ENCODE results near the gene BACH2. TPM values are rescaled to one million over a fixed set of nuclear protein-coding genes. Genes with fewer than 3 reads are reported as not detected.

The BACH2 gene
- total RNA-seq, 1 donor: 3.6 TPM

DNA sequence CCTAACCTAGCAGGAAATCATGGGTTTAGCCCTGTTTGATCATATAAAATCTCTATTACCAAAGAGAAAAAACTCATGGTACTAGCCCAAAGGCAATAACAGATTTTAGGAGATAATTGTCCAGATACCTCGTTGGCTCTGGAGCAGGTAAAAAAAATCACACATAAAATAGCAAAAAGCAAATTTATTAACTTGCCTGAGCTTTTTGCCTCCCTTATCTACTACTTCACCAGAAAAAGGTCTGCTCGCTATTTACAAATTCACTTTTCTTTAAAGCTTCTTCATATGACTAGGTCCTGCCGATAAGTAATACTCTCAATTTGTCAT lies 320.0 kb downstream of the BACH2 start:
- Histone ChIP-seq H3K4me3 (ENCODE audit: insufficient read depth, low read length) (no peak overlapping the region), H4K20me1 (ENCODE audit: insufficient read depth, low read length) (no peaks in the 10 kb centered on the region), H2AFZ (ENCODE audit: low read length) (no peak overlapping the region), H3K79me2 (ENCODE audit: insufficient read depth, low read length) (no peaks in the 10 kb centered on the region), H3K27me3 (ENCODE audit: insufficient read depth, low read length) (no peaks in the 10 kb centered on the region), H3K9me3 (ENCODE audit: low read depth, low read length) (no peaks in the 10 kb centered on the region), H3K36me3 (ENCODE audit: insufficient read depth, low read length) (no peaks in the 10 kb centered on the region), H3K27ac (ENCODE audit: low read depth, low read length) (no peak overlapping the region), H3K4me1 (ENCODE audit: insufficient read depth, low read length) (peaks cover 17% of the 10 kb centered on the region), H3K4me2 (ENCODE audit: insufficient read depth, low read length) (no peak overlapping the region)
- no peak for TF ChIP-seq CTCF (IDR thresholded peaks at IDR 0.05; ENCODE audit: extremely low read depth, low read depth, low read length)
- DNase-seq (ENCODE audit: insufficient read length, low spot score, missing footprints): no peak

DNA sequence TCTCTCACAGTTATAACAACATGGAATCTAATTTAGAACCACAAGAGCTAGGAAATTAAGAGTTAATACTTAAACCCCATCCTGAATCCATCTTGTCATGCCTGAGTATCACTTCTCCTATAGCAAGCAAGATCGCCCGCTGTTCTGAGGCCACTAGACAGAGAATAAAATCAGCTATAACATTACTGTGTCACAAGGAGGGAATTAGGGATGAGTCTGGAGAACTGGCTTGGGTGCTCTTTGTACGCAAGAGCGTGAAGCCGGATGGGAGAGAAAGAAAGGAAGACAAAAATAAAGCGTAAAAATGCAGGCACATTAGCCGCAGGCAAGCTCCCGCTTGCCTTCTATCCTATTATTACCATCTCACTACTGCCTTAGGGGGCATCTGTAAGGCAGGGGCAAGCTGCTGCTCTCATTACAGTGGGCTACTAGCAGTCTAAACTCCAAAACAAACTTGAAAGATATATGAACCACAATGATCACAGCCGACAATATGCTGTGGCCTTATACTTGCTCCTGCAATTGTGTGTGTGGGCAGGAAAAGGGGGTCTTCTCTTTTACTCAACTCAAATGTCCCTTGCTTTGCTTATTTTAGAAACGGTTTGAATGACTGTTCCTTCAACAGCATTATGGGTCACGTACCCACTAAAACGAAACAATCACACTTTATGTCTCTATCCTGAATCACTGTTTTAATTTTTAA lies 320.5 kb downstream of the BACH2 start:
- peaks cover 17% of the 10 kb centered on the region for H3K4me1 ChIP-seq (ENCODE audit: insufficient read depth, low read length)
- TF ChIP-seq CTCF (IDR thresholded peaks at IDR 0.05; ENCODE audit: extremely low read depth, low read depth, low read length): no peak
- H4K20me1 ChIP-seq (ENCODE audit: insufficient read depth, low read length): no peaks in the 10 kb centered on the region
- no peak overlapping the region for H2AFZ ChIP-seq (ENCODE audit: low read length)
- no peaks in the 10 kb centered on the region for H3K27me3 ChIP-seq (ENCODE audit: insufficient read depth, low read length)
- H3K36me3 ChIP-seq (ENCODE audit: insufficient read depth, low read length): no peaks in the 10 kb centered on the region
- H3K27ac ChIP-seq (ENCODE audit: low read depth, low read length): no peak overlapping the region
- H3K4me3 ChIP-seq (ENCODE audit: insufficient read depth, low read length): no peak overlapping the region
- no peak for DNase-seq (ENCODE audit: insufficient read length, low spot score, missing footprints)
- H3K79me2 ChIP-seq (ENCODE audit: insufficient read depth, low read length): no peaks in the 10 kb centered on the region
- H3K9me3 ChIP-seq (ENCODE audit: low read depth, low read length): no peaks in the 10 kb centered on the region
- no peak overlapping the region for H3K4me2 ChIP-seq (ENCODE audit: insufficient read depth, low read length)

- Histone ChIP-seq H2AFZ (ENCODE audit: low read length) (no peak overlapping the region), H3K4me2 (ENCODE audit: insufficient read depth, low read length) (no peak overlapping the region), H3K36me3 (ENCODE audit: insufficient read depth, low read length) (no peaks in the 10 kb centered on the region), H3K27me3 (ENCODE audit: insufficient read depth, low read length) (no peaks in the 10 kb centered on the region), H3K27ac (ENCODE audit: low read depth, low read length) (no peak overlapping the region), H3K79me2 (ENCODE audit: insufficient read depth, low read length) (no peaks in the 10 kb centered on the region), H4K20me1 (ENCODE audit: insufficient read depth, low read length) (no peaks in the 10 kb centered on the region), H3K4me3 (ENCODE audit: insufficient read depth, low read length) (no peak overlapping the region), H3K4me1 (ENCODE audit: insufficient read depth, low read length) (peaks cover 17% of the 10 kb centered on the region), H3K9me3 (ENCODE audit: low read depth, low read length) (no peaks in the 10 kb centered on the region)
- no peak for DNase-seq (ENCODE audit: insufficient read length, low spot score, missing footprints)
- no peak for TF ChIP-seq CTCF (IDR thresholded peaks at IDR 0.05; ENCODE audit: extremely low read depth, low read depth, low read length)
These were observed 321.3 kb downstream of the BACH2 start for GRCh38 chr6:89975366-89975765.

DNA sequence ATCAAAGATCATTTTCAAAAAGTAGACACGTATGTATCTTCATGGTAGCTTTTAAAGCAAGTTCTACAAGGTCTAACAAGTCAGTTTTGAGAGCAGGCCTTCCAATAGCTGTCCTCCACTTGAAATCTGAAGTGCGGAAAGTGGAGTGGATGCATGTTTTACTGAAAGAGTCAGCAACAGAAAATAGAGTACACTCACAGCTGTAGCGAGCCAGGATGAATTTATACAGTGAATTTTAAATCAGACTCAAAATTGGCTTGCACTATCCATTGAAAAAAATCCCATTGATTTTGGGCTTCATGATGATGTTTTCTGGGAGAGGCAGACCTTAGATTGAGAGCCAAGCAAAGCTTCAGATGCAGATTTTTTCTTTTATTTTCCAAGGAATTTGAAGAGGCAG lies 321.8 kb downstream of the BACH2 start:
- no peak for DNase-seq (ENCODE audit: insufficient read length, low spot score, missing footprints)
- peaks cover 17% of the 10 kb centered on the region for H3K4me1 ChIP-seq (ENCODE audit: insufficient read depth, low read length)
- no peak for TF ChIP-seq CTCF (IDR thresholded peaks at IDR 0.05; ENCODE audit: extremely low read depth, low read depth, low read length)
- H2AFZ ChIP-seq (ENCODE audit: low read length): no peak overlapping the region
- no peaks in the 10 kb centered on the region for H4K20me1 ChIP-seq (ENCODE audit: insufficient read depth, low read length)
- no peak overlapping the region for H3K4me2 ChIP-seq (ENCODE audit: insufficient read depth, low read length)
- no peak overlapping the region for H3K27ac ChIP-seq (ENCODE audit: low read depth, low read length)
- no peak overlapping the region for H3K4me3 ChIP-seq (ENCODE audit: insufficient read depth, low read length)
- H3K79me2 ChIP-seq (ENCODE audit: insufficient read depth, low read length): no peaks in the 10 kb centered on the region
- no peaks in the 10 kb centered on the region for H3K9me3 ChIP-seq (ENCODE audit: low read depth, low read length)
- no peaks in the 10 kb centered on the region for H3K36me3 ChIP-seq (ENCODE audit: insufficient read depth, low read length)
- no peaks in the 10 kb centered on the region for H3K27me3 ChIP-seq (ENCODE audit: insufficient read depth, low read length)
